B cell (primary cell): ENCODE data around the gene DNAAF8. TPM values are rescaled to one million over a fixed set of nuclear protein-coding genes. Genes with fewer than 3 reads are reported as not detected.

Source experiments
- ATAC-seq: fragments of 200-7000 bp; cut with Tn5 transposase; one replicate; pipeline ENCODE4 v1.10.0; 2021; ENCODE audit warnings: low read depth, mild to moderate bottlenecking, moderate number of reproducible peaks, moderate library complexity
- CTCF ChIA-PET: fragments of 350-600 bp; sonication (Branson Sonifier 250); formaldehyde crosslinking; loops from one replicate; lab custom pipeline; 2021; ENCODE audit warnings: antibody characterized with exemption, inconsistent platforms; lab: Charles Lee
- POLR2A ChIA-PET: fragments of 350-600 bp; sonication (Branson Sonifier 250); formaldehyde crosslinking; loops from one replicate; lab custom pipeline; 2021; ENCODE audit warnings: antibody characterized with exemption; lab: Charles Lee
- DNase-seq: peaks from one replicate; pipeline ENCODE4 v3.0.0; 2013
- H2AFZ ChIP-seq: 2 replicates; pipeline ENCODE4 v1.6.1; 2012; ENCODE audit warnings: mild to moderate bottlenecking, low read depth, low read length; ENCODE audit not compliant: insufficient read depth, poor library complexity, severe bottlenecking
- H3K27ac ChIP-seq, 2 donors: 1 replicate in 1 of 2; 2 replicates in 1 of 2; pipeline ENCODE4 v1.5.1; 2012 to 2013; ENCODE audit warnings: low read length in 2 of 2, mild to moderate bottlenecking in 2 of 2, moderate library complexity in 1 of 2
- H3K27me3 ChIP-seq, 4 experiments: fragments of 200-600 bp in 1 of 4; sonication (generic) in 1 of 4; replicated peaks in 1 of 4; 1 replicate in 2 of 4; 2 replicates in 2 of 4; pipeline versions ENCODE4 v1.6.1 to v1.7.0; 2013 to 2016; ENCODE audit warnings: low read length in 3 of 4, mild to moderate bottlenecking in 2 of 4, mixed read lengths in 1 of 4, moderate library complexity in 1 of 4; ENCODE audit not compliant: insufficient read depth in 4 of 4, control insufficient read depth in 3 of 4; ENCODE audit errors: control extremely low read depth in 1 of 4
- H3K36me3 ChIP-seq, 2 experiments: replicated peaks in 1 of 2; 1 replicate in 1 of 2; 2 replicates in 1 of 2; pipeline versions ENCODE4 v1.6.1 to v1.7.1; 2013; ENCODE audit warnings: low read length in 1 of 2; ENCODE audit not compliant: insufficient read depth in 2 of 2, control insufficient read depth in 1 of 2; ENCODE audit errors: control extremely low read depth in 1 of 2, extremely low read depth in 1 of 2
- H3K4me1 ChIP-seq, 2 donors: fragments of 200-600 bp in 1 of 2; sonication (generic) in 1 of 2; 1 replicate in 1 of 2; 2 replicates in 1 of 2; pipeline versions ENCODE4 v1.5.1 to v1.6.1; 2013 to 2017; ENCODE audit warnings: low read length in 2 of 2; ENCODE audit not compliant: control insufficient read depth in 2 of 2, insufficient read depth in 2 of 2
- H3K4me2 ChIP-seq: replicated peaks from 2 replicates; pipeline ENCODE3; 2012; ENCODE audit warnings: mild to moderate bottlenecking, low read depth, low read length; ENCODE audit not compliant: poor library complexity, severe bottlenecking
- H3K4me3 ChIP-seq, 5 experiments: fragments of 200-600 bp in 1 of 5; sonication (generic) in 1 of 5; 1 replicate in 3 of 5; 2 replicates in 2 of 5; pipeline versions ENCODE4 v1.5.1 to v1.7.0; 2011 to 2016; ENCODE audit warnings: low read length in 4 of 5, mild to moderate bottlenecking in 4 of 5, low read depth in 2 of 5, control low read depth in 1 of 5, moderate library complexity in 1 of 5; ENCODE audit not compliant: insufficient read depth in 1 of 5; ENCODE audit errors: control extremely low read depth in 1 of 5, extremely low read depth in 1 of 5
- H3K79me2 ChIP-seq: fragments of 200-600 bp; sonication (generic); one replicate; pipeline ENCODE4 v1.6.0; 2016; ENCODE audit warnings: low read length; ENCODE audit not compliant: control insufficient read depth, insufficient read depth
- H3K9ac ChIP-seq: fragments of 200-600 bp; sonication (generic); 2 replicates; pipeline ENCODE4 v1.6.1; 2017; ENCODE audit warnings: mild to moderate bottlenecking, low read length, moderate library complexity
- H3K9me3 ChIP-seq, 3 donors: one replicate each; pipeline versions ENCODE4 v1.6.1 to v1.7.1; 2013; ENCODE audit warnings: low read length in 2 of 3; ENCODE audit not compliant: control insufficient read depth in 2 of 3, insufficient read depth in 1 of 3; ENCODE audit errors: control extremely low read depth in 1 of 3
- H4K20me1 ChIP-seq: 2 replicates; pipeline ENCODE4 v1.6.0; 2012; ENCODE audit warnings: mild to moderate bottlenecking, low read length; ENCODE audit not compliant: insufficient read depth, control insufficient read depth, poor library complexity, severe bottlenecking
- H3K27ac Mint-ChIP-seq: one replicate; pipeline ENCODE4 v1.8.0; 2021; ENCODE audit warnings: mixed read lengths
- H3K27me3 Mint-ChIP-seq: one replicate; pipeline ENCODE4 v1.8.0; 2021; ENCODE audit warnings: mixed read lengths
- H3K4me1 Mint-ChIP-seq: one replicate; pipeline ENCODE4 v1.8.0; 2021; ENCODE audit warnings: mixed read lengths
- H3K4me3 Mint-ChIP-seq: one replicate; pipeline ENCODE4 v1.8.0; 2021; ENCODE audit warnings: mixed read lengths
- H3K9me3 Mint-ChIP-seq: one replicate; pipeline ENCODE4 v1.8.0; 2022; ENCODE audit warnings: mixed read lengths; ENCODE audit not compliant: insufficient read depth
- CTCF ChIP-seq: fragments of 200-600 bp; IDR thresholded peaks from one replicate; pipeline ENCODE4 v1.8.0; 2022; ENCODE audit warnings: antibody characterized with exemption, mild to moderate bottlenecking
- EZH2 ChIP-seq: IDR thresholded peaks from 2 replicates; pipeline ENCODE4 v1.6.1; 2012; ENCODE audit warnings: borderline replicate concordance, low read depth, mild to moderate bottlenecking, moderate library complexity, low read length; ENCODE audit not compliant: insufficient read depth, poor library complexity, severe bottlenecking
- WGBS: methylation state at CpG from one replicate; pipeline ENCODE4 v1.1.5; 2013; ENCODE audit warnings: missing lambda C conversion rate; ENCODE audit not compliant: insufficient coverage; 5-methylcytosine and 5-hydroxymethylcytosine counted together
- intact Hi-C: fragments of 100-400 bp; cut with micrococcal nuclease; formaldehyde crosslinking; loops from one replicate; pipeline ENCODE4 v1.10.0; 2022
- polyA plus RNA-seq: library from polyadenylated mRNA; depleted of rRNA; stranded (reverse); fragments of >200 nt; gene quantifications from 2 replicates; pipeline ENCODE4 v1.2.3, GENCODE V29; 2012
- total RNA-seq, 2 donors: library from RNA; stranded (reverse); fragments of 120-200 nt in 1 of 2; gene quantifications; 1 replicate in 1 of 2; 2 replicates in 1 of 2; pipeline versions ENCODE4 v1.2.3 to v1.2.4, GENCODE V29; 2013 to 2022

DNAAF8 gene
- total and polyA plus RNA-seq, 2 donors (not counting 1 experiment from before 2014, with no cell fraction given) = 0.09 to 0.44 TPM

- Mint-ChIP-seq H3K27ac (peak overlapping the region; percentile 37), H3K4me3 (peak overlapping the region; percentile 77), H3K4me1 (peaks cover 22% of the 10 kb centered on the region), H3K9me3 (no peaks in the 10 kb centered on the region), H3K27me3 (no peaks in the 10 kb centered on the region)
- no peak overlapping the region for H3K27ac ChIP-seq
- H3K79me2 ChIP-seq = peaks cover 16% of the 10 kb centered on the region
- ChIA-PET POLR2A (interaction anchor here (1.5 kb wide), 1 partner anchor 191 kb away, joined by 3 read pairs; no protein-coding TSS in a partner anchor), CTCF (no interaction called here)
- H3K9ac ChIP-seq = no peak overlapping the region
- ATAC-seq (no peak), DNase-seq (no peak)
- H3K4me1 ChIP-seq = peaks cover 15 to 19% of the 10 kb centered on the region in 2 donors
- 84% methylated on average over 11 of the region's 12 CpGs for WGBS
- H3K36me3 ChIP-seq = peaks cover 0 to 34% of the 10 kb centered on the region in 2 experiments
- no peaks in the 10 kb centered on the region for H3K9me3 ChIP-seq
- H4K20me1 ChIP-seq = peaks cover 13% of the 10 kb centered on the region
- TF ChIP-seq EZH2 = no peak
- no peak for TF ChIP-seq CTCF
- H3K4me2 ChIP-seq = no peak overlapping the region
- no peak overlapping the region for H3K4me3 ChIP-seq
- H2AFZ ChIP-seq = no peak overlapping the region
- intact Hi-C loops = no loop called here
- H3K27me3 ChIP-seq = no peaks in the 10 kb centered on the region
These were observed 38.7 kb upstream of the DNAAF8 start for GRCh38 chr16:4695473-4696171.

GRCh38 chr16:4696172-4696904 lies 38.0 kb upstream of the DNAAF8 start:
- no peaks in the 10 kb centered on the region for H3K27me3 ChIP-seq
- ATAC-seq (no peak), DNase-seq (no peak)
- intact Hi-C loops = no loop called here
- no peak overlapping the region for H3K4me2 ChIP-seq
- H3K9me3 ChIP-seq = no peaks in the 10 kb centered on the region
- ChIA-PET POLR2A (no interaction called here), CTCF (no interaction called here)
- H4K20me1 ChIP-seq = peaks cover 13% of the 10 kb centered on the region
- peaks cover 16% of the 10 kb centered on the region for H3K79me2 ChIP-seq
- H3K9me3 Mint-ChIP-seq = no peaks in the 10 kb centered on the region
- H3K27ac Mint-ChIP-seq = peak overlapping the region; percentile 37
- peaks cover 20% of the 10 kb centered on the region for H3K4me1 Mint-ChIP-seq
- H3K4me3 Mint-ChIP-seq = peak overlapping the region; percentile 23
- TF ChIP-seq CTCF = no peak
- no peak for TF ChIP-seq EZH2
- H3K4me1 ChIP-seq = peaks cover 15 to 19% of the 10 kb centered on the region in 2 donors
- no peak overlapping the region for H2AFZ ChIP-seq
- H3K9ac ChIP-seq = no peak overlapping the region
- H3K4me3 ChIP-seq = no peak overlapping the region
- H3K27ac ChIP-seq = no peak overlapping the region
- H3K36me3 ChIP-seq = peaks cover 0 to 36% of the 10 kb centered on the region in 2 experiments
- no peaks in the 10 kb centered on the region for H3K27me3 Mint-ChIP-seq
- 92% methylated on average over 17 of the region's 19 CpGs for WGBS
